H1 (cell line): Measurements from ENCODE around the gene GRIA1. TPM values are rescaled to one million over a fixed set of nuclear protein-coding genes. Genes with fewer than 3 reads are reported as not detected.

Source experiments
- HDAC6 ChIP-seq: IDR thresholded peaks from one replicate; pipeline ENCODE4 v1.7.1; 2012; ENCODE audit warnings: low read depth, mild to moderate bottlenecking, inconsistent platforms, low read length, moderate library complexity
- KDM1A ChIP-seq: fragments of 200-600, 300-600 bp; sonication (generic); IDR thresholded peaks from 2 replicates; pipeline ENCODE4 v1.7.1; 2016; ENCODE audit warnings: mild to moderate bottlenecking, low read length, borderline replicate concordance
- SIRT6 ChIP-seq: IDR thresholded peaks from one replicate; pipeline ENCODE4 v1.7.1; 2012; ENCODE audit warnings: low read length, inconsistent platforms
- TAF1 ChIP-seq: IDR thresholded peaks from 2 replicates; pipeline ENCODE4 v1.6.1; 2011; ENCODE audit warnings: mild to moderate bottlenecking, low read depth, low read length
- TAF7 ChIP-seq: optimal IDR thresholded peaks from 2 replicates; pipeline ENCODE3; 2011; ENCODE audit warnings: low read depth, mild to moderate bottlenecking, inconsistent platforms, low read length, moderate library complexity, borderline replicate concordance
- polyA plus RNA-seq, 7 experiments: library from polyadenylated mRNA; depleted of rRNA in 3 of 7; stranded (reverse) in 5 of 7; unstranded in 2 of 7; fragments of >200 nt in 5 of 7; fragments of 200-250 nt in 2 of 7; gene quantifications; 1 replicate in 5 of 7; 2 replicates in 1 of 7; 4 replicates in 1 of 7; pipeline versions ENCODE4 v1.2.1 to v1.2.3, GENCODE V29; 2011 to 2013; ENCODE audit warnings: missing spikeins in 2 of 7, mixed read lengths in 2 of 7
- total RNA-seq: library from RNA; stranded (reverse); fragmentation: NEBNext Ultra II Directional; extraction: Animal tissue kit (Norgen Biotek cat#: 25700); gene quantifications from 2 replicates; pipeline ENCODE4 v1.2.1, GENCODE V29; 2021

The GRIA1 gene
- total and polyA plus RNA-seq, 2 of the 8 experiments (the other 6 are each of a cell fraction or from before 2014, with no cell fraction given) = 0.97 to 2.5 TPM

DNA sequence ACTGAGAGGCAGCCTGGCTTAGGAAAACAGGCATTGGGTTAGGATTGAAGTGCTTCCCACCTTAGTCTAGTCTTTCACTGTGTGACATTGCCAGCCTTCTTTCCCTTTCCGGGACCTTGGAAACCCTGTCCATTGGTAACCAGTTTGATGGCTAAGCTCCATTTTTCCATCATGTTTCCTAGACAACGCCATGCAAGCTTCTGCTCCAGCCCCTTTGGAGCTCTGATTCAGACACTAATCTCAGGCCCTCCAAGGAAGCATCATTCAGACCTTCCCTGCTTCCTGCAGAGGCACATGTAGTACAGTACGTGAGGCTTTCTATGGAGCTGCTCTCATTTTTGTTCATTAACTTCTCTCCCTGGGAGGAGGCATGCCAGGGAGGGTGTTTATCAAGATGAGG, 68.5 kb downstream of the GRIA1 start (continued):
- TF ChIP-seq TAF7 (no peak), TAF1 (no peak), SIRT6 (no peak), HDAC6 (no peak), KDM1A (no peak)
